HG02973 (cell line): Measurements from ENCODE around the gene PDXDC1.
"Not testable (repeated sequence)": the region's sequence is repeated elsewhere in the genome, so short reads cannot be mapped to it uniquely, and the experiment has no call there.

Source experiments
- ATAC-seq: cut with Tn5 transposase; IDR thresholded peaks from one replicate; pipeline ENCODE4 v1.9.1; 2021; ENCODE audit warnings: moderate library complexity; ENCODE audit not compliant: unreplicated experiment

PDXDC1 gene

DNA sequence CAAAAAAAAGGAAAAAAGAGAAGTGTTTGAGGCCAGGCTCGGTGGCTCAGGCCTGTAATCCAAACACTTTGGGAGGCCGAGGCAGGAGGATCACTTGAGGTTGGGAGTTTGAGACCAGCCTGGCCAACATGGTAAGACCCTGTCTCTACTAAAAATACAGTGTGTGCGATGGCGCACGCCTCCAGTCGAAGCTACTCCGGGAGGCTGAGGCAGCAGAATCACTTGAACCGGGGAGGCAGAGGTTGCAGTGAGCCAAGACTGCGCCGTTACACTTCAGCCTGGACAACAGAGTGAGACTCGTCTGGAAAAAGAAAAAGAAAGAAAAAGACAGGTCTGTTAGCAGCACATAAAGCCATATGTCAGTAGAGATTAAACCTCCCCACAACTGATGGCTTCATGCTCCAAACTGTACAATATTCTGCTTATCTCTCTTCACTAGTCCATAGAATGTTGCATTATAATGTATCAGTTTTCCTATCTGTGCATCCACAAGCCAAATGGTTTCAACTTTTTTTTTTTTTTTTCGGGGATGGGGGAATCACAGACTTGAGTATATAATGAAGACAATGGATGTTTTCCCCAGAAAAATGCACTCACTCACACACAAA lies 3.1 kb upstream of the PDXDC1 start:
- ATAC-seq: not testable (repeated sequence)

DNA sequence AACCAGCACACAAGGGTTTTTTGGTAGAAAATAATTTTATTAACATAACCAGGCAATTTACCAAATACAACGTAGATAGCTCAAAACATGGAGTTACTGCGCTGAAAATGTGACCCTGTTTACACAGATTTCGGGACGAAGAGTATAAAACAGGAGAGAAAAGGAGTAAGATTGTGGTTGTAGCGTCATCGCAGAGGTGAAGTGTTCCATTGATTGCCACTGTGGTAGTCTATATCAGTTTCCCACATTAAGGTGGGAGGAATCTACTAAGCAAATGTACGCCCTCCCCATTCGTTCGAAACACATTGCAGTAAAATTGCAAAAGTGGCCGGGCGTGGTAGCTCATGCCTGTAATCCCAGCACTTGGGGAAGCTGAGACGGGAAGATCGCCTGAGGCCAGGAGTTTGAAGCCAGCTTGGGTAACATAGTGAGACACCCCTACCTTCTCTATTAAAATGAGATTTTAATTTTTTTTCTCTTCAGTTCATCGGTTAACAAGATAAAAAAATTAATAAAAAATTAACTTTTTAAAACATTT lies 972 bp upstream of the PDXDC1 start:
- not testable (repeated sequence) for ATAC-seq

DNA sequence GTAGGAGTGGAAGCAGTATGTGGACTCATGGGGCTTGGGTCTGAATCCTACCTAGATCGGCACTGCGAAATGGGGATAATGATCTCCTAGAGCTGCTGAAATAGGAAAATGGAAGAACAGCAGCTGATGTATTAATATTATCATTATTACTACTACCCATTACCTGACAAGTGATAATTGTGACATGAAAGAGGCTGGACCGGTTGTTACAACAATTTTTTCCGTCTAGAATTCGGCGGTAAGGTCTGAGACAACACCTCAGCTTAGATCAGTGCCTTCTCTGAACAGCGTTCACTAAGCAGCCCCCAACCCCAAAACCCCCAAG lies 533 bp upstream of the PDXDC1 start:
- not testable (repeated sequence) for ATAC-seq

DNA sequence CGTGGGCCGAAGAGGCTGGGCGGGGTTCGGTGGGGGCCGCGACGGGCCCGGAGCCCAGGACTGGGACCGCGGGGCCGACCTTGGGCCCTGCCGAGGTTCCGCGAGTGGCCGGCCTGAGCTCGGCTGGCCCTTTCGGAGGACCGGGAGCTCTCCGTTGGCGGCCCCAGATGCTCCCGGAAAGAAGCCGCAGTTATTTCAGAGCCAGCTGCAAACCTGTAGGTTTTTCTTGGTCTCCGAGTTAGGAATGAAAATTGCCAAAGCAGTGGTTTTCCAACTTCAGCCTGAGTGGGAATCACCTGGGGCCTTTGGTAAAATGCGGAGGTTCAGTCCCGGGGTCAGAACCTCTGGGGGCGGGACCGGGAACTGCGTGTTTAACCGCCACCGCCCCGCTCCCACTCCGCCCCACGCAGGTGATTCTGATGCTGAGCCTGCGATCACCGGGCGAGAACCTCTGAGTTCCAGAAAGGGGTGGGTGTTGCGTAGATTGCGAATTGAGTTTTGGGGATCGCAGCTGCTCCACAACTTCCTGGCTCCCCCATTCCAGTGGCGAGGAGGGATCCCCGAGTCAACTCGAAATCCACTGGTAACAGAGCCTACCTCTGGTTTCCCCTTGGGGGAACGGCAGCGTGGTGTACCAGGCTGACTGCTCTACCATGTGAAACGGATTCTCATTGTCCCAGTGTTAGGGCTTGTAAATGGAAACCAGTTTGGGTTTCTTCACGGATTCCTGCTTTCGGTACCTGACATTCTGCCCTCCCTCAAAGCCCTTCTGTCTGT lies 780 bp downstream of the PDXDC1 start:
- peak; percentile 14 for ATAC-seq

DNA sequence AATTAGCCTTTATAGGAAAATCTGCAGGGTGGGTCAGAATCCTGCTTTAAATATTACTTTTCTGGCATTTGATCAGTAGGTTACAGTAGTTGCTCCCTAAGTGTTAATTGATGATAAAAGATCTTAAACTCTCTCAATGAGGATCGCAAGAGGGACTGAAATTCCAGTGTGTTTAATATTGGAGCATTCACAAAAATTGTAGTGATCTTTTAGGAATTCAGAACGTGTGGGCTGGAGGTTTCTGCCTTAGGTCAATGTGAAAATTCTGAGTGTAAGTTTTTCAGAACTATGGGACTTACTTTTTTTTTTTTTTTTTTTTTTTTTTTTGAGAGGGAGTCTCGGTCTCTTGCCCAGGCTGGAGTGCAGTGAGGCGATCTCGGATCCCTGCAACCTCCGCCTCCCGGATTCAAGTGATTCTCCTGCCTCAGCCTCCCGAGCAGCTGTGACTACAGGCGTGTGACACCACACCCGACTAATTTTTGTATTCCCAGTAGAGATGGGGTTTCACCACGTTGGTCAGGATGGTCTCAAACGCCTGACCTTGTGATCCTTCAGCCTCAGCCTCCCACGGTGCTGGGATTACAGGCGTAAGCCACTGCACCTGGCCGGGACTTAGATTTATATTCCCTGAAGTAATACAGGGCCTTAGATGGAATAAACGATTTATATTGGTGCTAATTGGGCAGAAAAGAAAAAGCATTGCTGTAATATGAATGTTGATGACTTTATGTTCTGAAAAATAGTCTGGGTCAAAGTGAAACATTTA lies 2.3 kb downstream of the PDXDC1 start:
- ATAC-seq: not testable (repeated sequence)

DNA sequence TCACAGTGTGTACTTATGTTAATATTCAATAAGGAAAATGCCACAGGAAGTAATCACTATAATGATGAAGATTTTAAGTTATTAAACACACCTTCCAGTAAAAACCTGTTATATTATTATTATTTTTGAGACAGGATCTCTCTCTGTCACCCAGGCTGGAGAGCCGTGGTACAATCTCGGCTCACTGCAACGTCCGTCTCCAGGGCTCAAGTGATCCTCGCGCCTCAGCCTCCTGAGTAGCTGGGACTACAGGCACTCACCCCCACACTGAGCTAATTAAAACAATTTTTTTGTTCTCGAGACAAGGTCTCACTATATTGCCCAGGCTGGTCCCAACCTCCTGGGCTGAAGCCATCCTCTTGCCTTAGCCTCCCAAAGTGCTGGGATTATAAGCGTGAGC lies 3.5 kb downstream of the PDXDC1 start:
- ATAC-seq: not testable (repeated sequence)

DNA sequence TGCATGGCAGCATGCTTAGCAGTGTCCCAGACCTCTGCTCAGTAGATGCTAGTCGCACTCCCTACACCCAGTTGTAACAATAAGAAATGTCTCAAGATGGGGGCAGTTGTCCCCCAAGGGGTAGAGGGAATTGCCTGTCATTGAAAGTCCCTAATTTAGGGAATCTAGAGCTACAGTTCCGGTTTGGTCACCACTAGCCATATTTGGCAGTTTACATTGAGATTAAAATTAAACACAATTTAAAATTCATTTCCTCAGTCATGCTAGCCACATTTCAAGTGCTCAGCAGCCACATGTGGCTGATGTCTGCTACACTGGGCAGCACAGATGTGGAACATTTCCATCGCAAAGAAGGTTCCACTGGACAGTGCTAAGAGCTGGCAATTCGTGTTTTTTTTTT lies 4.1 kb downstream of the PDXDC1 start:
- not testable (repeated sequence) for ATAC-seq

DNA sequence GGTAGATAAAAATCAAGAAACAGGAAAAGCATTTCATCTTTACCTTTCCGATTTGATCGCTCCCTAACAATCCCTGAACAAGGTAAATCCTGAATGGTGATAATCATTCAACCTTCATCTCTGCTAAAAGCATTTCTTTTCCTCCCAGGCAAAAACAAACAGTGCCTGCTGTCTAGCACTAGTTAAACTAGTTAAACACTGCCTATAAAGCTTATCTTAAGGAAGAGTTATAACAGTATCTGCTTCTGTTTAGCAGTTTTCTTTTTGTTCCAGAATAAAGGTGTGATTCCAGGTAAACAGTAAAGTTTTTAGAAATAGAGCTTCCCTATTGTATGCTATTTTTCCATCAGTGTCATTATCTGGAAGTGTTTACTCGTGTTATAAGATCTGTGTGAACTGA lies 6.4 kb downstream of the PDXDC1 start:
- ATAC-seq: not testable (repeated sequence)

DNA sequence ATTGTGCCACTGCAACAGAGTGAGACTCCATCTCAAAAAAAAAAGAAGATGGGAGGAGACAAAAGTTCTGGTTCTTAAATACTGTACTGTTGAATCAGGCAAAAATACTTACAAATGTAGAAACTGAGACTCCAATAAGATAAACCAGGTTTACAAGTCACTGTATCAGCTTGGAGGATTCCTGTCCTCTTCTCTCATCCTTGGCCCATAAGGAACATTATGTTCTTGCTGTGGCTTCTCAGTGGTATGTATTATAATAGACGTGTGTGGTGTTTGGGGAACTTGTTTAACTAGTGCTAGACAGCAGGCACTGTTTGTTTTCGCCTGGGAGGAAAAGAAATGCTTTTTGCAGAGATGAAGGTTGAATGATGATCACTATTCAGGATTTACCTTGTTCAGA lies 7.7 kb downstream of the PDXDC1 start:
- ATAC-seq: not testable (repeated sequence)

DNA sequence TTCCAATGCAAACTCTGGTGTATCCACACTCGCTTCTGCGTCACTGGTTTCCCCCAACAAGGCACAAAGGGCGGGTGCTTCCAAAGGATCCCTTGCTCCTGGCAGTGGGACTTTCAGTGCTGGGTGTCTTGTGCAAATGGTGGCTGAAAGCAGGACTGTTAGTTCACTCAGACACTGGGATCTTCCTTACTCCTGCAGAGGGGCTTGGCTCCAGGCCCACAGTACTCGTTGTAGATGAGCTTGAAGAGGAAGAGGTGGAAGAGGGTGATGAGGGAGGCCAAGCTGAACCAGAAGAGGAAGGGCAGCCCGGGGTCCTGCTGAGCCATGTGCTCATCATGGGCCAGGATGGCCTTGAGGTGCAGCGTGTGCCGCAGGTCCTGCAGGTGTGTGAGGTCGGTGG lies 13.3 kb downstream of the PDXDC1 start:
- not testable (repeated sequence) for ATAC-seq

DNA sequence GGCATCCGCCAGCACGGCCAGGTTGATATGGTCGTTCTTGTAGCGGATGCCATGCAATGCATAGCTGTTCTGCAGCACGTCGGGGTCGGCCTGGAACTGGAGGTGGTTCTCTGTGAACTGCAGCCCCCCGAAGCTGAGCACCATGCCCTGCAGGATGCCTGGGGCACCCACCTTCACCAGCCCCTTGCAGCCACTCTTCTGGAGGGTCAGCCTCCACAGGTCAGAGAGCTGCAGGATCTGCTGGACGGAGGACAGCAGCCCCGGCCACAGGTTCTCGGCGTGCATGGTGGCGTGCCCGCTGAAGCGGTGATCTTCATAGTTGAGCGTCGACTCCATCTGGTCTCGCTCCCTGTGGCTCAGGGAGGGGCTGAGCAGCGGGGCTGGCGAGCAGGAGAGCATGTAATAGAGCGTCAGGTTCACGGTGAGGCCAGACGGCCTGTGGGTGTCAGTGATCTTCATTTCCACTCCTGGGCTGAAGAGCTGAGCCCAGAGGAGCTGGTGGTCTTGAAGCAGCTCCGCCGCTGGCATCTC lies 13.9 kb downstream of the PDXDC1 start:
- ATAC-seq: not testable (repeated sequence)

DNA sequence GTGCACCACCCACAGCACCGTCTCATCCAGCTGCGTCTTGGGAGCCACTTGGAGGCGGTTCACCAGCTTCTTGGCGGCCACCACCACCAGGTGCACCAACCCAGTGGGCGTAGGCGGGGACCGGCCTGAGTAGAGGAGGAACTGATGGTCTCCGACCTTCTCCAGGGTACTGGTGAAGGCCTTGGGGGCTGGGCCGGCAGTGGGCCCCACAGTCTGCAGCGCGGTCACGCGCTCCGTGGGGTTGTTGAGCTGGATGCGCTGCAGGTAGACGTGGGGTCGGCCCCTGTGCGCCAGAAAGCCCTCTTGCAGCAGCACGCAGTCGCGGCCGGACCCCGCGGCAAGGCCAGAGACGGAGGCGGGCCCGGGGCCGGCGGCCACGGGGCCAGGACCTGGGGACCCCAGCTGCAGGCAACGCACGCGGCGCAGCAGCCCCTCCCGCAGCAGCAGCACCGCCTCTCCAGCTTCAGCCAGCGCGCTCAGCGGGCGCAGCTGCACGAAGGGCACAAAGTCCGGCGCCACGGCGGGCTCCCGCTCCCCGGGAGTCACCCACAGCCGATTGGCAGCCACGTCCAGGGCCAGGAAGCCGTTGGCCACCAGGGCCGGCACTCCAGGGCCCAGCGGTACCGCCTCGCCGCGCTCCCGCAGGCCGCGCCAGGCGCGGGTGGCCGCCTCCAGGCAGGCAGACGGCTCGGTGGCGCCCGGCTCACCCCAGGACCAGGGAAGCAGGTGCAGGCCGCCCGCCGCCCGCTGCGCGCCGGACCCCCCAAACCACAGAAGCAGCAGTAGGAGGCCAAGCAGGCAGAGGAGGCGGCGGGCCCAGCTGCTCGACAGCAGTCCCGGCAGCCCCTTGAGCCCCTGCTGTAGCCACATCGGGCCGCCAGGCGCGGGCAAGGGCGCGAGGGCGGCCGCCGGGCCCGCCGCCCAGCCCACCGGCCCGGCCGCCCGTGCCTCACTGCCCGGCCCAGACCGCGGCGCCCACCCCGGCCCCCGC lies 14.8 kb downstream of the PDXDC1 start:
- not testable (repeated sequence) for ATAC-seq

DNA sequence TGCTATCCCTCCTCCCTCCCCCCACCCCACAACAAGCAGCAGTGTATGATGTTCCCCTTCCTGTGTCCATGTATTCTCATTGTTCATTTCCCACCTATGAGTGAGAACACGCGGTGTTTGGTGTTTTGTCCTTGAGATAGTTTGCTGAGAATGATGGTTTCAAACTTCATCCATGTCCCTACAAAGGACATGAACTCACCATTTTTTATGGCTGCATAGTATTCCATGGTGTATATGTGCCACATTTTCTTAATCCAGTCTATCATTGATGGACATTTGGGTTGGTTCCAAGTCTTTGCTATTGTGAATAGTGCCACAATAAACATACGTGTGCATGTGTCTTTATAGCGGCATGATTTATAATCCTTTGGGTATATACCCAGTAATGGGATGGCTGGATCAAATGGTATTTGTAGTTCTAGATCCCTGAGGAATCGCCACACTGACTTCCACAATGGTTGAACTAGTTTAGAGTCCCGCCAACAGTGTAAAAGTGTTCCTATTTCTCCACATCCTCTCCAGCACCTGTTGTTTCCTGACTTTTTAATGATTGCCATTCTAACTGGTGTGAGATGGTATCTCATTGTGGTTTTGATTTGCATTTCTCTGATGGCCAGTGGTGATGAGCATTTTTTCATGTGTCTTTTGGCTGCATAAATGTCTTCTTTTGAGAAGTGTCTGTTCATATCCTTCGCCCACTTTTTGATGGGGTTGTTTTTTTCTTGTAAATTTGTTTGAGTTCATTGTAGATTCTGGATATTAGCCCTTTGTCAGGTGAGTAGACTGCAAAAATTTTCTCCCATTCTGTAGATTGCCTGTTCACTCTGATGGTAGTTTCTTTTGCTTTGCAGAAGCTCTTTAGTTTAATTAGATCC lies 18.7 kb downstream of the PDXDC1 start:
- not testable (repeated sequence) for ATAC-seq

DNA sequence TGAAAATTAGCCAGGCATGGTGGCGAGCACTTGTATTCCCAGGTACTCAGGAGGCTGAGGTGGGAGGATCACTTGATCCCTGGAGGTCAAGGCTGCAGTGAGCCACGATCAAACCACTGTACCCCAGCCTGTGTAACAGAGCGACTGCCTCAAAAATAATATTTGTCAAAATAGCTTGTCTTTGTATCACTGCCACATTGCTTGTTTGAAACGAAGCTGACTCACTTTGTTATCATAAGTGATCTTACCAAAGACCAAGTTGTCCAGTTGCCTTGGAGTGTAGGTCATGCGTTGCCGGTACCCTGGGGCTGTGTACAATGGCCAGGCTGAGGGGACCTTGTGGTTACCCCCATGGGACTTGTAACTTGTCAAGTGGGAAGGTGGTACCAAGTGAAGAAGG lies 21.9 kb downstream of the PDXDC1 start:
- not testable (repeated sequence) for ATAC-seq

DNA sequence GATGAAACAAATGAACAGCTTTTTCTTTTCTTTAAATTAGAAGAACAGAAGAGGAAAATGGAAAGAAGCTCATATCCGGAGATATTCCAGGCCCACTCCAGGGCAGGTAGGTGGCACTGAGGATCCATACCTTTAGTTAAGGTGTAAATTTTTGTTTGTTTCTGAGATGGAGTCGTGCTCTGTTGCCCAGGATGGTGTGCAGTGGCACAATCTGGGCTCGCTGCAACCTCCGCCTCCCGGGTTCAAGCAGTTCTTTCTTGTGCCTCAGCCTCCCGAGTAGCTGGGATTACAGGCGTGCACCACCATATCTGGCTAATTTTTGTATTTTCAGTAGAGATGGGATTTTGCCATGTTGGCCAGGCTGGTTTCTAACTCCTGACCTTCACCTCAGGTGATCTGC lies 23.5 kb downstream of the PDXDC1 start:
- ATAC-seq: not testable (repeated sequence)

DNA sequence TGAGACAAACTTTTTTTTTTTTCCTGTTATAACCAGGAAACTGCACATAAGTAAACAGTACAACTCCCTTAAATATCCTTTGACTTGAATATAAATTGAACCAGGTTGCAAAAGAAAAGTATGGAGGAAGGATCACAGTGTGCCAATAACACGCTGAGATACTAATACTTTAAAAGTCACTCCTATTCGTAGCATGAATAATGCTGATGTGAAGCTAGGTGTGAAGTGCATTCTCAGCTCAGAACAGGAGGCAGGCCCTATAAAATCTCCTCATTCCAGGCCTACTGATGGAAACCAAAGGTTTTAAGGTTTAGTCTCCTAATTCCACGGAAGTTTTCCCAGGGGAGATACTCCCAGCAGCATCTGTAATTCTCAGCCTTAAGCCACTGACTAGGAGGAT lies 25.0 kb downstream of the PDXDC1 start:
- not testable (repeated sequence) for ATAC-seq

DNA sequence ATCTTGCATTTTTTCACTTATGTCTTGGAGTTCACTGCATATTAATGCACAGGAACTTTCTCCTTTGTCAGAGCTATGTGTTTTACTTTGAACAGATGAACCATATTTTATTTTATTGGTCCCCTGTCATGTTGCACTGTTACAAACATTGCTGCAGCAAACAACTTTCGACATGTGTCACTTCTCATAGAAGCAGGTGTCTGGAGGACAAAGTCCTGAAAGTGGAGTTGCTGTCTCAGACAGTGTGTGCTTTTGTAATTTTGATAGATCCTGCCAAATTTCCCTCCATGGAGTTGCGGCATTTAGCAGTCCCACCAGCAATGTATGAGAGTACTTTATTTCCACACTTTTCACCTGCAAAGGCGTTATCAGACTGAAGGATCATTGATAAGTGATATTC lies 27.6 kb downstream of the PDXDC1 start:
- ATAC-seq: not testable (repeated sequence)

DNA sequence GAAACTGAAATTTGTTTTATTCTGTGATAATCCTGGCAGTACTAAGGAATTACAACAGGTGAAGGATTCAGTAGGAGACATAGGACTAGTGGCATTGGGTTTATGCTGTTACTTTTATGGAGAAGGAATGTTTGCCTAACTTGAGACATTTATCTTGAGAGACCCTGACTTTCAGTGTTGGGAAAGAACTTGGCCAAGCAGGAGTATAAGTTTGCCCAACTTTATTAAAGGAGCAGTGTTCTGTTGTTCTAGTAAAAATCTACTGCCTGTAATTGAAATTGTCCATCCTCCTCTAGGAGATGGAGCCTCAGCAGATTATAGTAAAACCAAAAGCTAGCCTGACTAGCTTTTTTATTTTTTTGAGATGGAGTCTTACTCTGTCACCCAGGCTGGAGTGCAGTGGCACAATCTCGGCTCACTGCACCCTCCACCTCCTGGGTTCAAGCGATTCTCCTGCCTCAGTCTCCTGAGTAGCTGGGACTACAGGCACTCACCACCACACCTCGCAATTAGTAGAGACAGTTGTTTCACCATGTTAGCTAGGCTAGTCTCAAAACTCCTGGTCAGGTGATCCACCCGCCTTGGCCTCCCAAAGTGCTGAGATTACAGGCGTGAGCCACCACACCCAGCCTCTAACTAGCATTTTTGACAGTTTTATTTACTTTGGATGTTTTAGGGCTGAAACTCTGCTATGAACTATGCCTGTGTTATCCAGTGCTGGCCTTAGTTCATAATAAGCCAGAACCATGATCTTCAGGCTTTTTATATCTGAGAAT lies 30.7 kb downstream of the PDXDC1 start:
- ATAC-seq: not testable (repeated sequence)
